ENCODE results near the gene PSORS1C2. TPM values are rescaled to one million over a fixed set of nuclear protein-coding genes. Genes with fewer than 3 reads are reported as not detected.

The PSORS1C2 gene
- total RNA-seq, 1 experiment from 2014 or later, result 0.55 TPM

GRCh38 chr6:31162463-31163165, 23.7 kb upstream of the PSORS1C2 start (continued):
- TF ChIP-seq ZNF532 (CRISPR knock-in tag; IDR thresholded peaks at IDR 0.05; ENCODE audit: borderline replicate concordance), result no peak
- no peak for TF ChIP-seq IRF2 (CRISPR knock-in tag; IDR thresholded peaks at IDR 0.05; ENCODE audit: borderline replicate concordance, low read depth)
- 0 out of 2 replicates have a peak, but pooled peaks have one; percentile 50 for TF ChIP-seq ETV6 (CRISPR knock-in tag; IDR thresholded peaks at IDR 0.05)
- TF ChIP-seq NFE2L1 (CRISPR knock-in tag; IDR thresholded peaks at IDR 0.05), result no peak
- TF ChIP-seq IRF1 (CRISPR knock-in tag; IDR thresholded peaks at IDR 0.05), result no peak
- TF ChIP-seq PREB (CRISPR knock-in tag; IDR thresholded peaks at IDR 0.05; ENCODE audit: borderline replicate concordance), result no peak
- TF ChIP-seq MAX (CRISPR knock-in tag; IDR thresholded peaks at IDR 0.05), result no peak
- TF ChIP-seq FOXP1 (CRISPR knock-in tag; IDR thresholded peaks at IDR 0.05; ENCODE audit: borderline replicate concordance), result peak; percentile 36; the same call in 1 of the 2 replicates
- no peak for TF ChIP-seq USF1 (CRISPR knock-in tag; IDR thresholded peaks at IDR 0.05)
- no peak for TF ChIP-seq ZNF219 (CRISPR knock-in tag; IDR thresholded peaks at IDR 0.05; ENCODE audit: borderline replicate concordance)
- no peak for TF ChIP-seq FOXJ3 (CRISPR knock-in tag; IDR thresholded peaks at IDR 0.05; ENCODE audit: borderline replicate concordance)
- no peak for TF ChIP-seq GTF2I (CRISPR knock-in tag; conservative IDR thresholded peaks at IDR 0.05)
- TF ChIP-seq NR2C2 (CRISPR knock-in tag; IDR thresholded peaks at IDR 0.05), result no peak
- TF ChIP-seq ERG (CRISPR knock-in tag; IDR thresholded peaks at IDR 0.05), result no peak
- TF ChIP-seq MYBL2 (CRISPR knock-in tag; IDR thresholded peaks at IDR 0.05), result 0 out of 2 replicates have a peak, but pooled peaks have one; percentile 9
- TF ChIP-seq ARID4B (CRISPR knock-in tag; IDR thresholded peaks at IDR 0.05; ENCODE audit: borderline replicate concordance), result no peak
- TF ChIP-seq E2F4 (CRISPR knock-in tag; IDR thresholded peaks at IDR 0.05; ENCODE audit: borderline replicate concordance, low read depth), result no peak
- no peak for TF ChIP-seq NFYB (CRISPR knock-in tag; conservative IDR thresholded peaks at IDR 0.05; ENCODE audit: low read depth)
- 0 out of 2 replicates have a peak, but pooled peaks have one; percentile 51 for TF ChIP-seq ZNF671 (CRISPR knock-in tag; IDR thresholded peaks at IDR 0.05)
- no peak for TF ChIP-seq EMX1 (CRISPR knock-in tag; IDR thresholded peaks at IDR 0.05)
- TF ChIP-seq JUN (CRISPR knock-in tag; IDR thresholded peaks at IDR 0.05), result no peak
- no peak for TF ChIP-seq SP1 (CRISPR knock-in tag; conservative IDR thresholded peaks at IDR 0.05)
- TF ChIP-seq ZNF423 (CRISPR knock-in tag; IDR thresholded peaks at IDR 0.05), result no peak
- TF ChIP-seq NR3C1 (CRISPR knock-in tag; conservative IDR thresholded peaks at IDR 0.05; ENCODE audit: low read depth), result no peak
- TF ChIP-seq FOXK1 (CRISPR knock-in tag; IDR thresholded peaks at IDR 0.05), result no peak
- no peak; the same call in 1 of the 2 replicates for TF ChIP-seq TEAD1 (CRISPR knock-in tag; IDR thresholded peaks at IDR 0.05)

Measured in WTC11 (cell line).